ENCODE results near the gene PTK6. TPM values are rescaled to one million over a fixed set of nuclear protein-coding genes. Genes with fewer than 3 reads are reported as not detected.

PTK6 gene
- total and polyA plus RNA-seq, 2 donors (not counting 1 experiment from before 2014, with no cell fraction given): 0.17 TPM; not detected in 1

GRCh38 chr20:63500151-63500901, 36.9 kb downstream of the PTK6 start:
- DNase-seq (ENCODE audit: low read depth in 2 of 2): no peak
- H3K4me1 ChIP-seq (ENCODE audit: control insufficient read depth, extremely low read depth, insufficient read depth, low read length): no peaks in the 10 kb centered on the region
- H3K79me2 ChIP-seq (ENCODE audit: control insufficient read depth, insufficient read depth, low read length): no peaks in the 10 kb centered on the region
- no peaks in the 10 kb centered on the region for H3K9me3 ChIP-seq (ENCODE audit: control insufficient read depth, insufficient read depth, low read depth, low read length)
- H3K36me3 ChIP-seq (ENCODE audit: control insufficient read depth, insufficient read depth, low read length): no peaks in the 10 kb centered on the region
- H3K4me2 ChIP-seq (ENCODE audit: extremely low read depth, insufficient read depth, low read length): no peak overlapping the region
- TF ChIP-seq EZH2 (IDR thresholded peaks at IDR 0.05; ENCODE audit: low read length, missing control alignments): no peak
- TF ChIP-seq CTCF (conservative IDR thresholded peaks at IDR 0.05 in 1 of 2, IDR thresholded peaks at IDR 0.05 in 1 of 2; ENCODE audit: low read depth in 1 of 2, low read length in 2 of 2): no peak
- H3K9ac ChIP-seq (ENCODE audit: insufficient read depth, low read length): no peak overlapping the region
- H4K20me1 ChIP-seq (ENCODE audit: control insufficient read depth, extremely low read depth, insufficient read depth, low read length): no peaks in the 10 kb centered on the region
- no peak overlapping the region for H3K4me3 ChIP-seq (replicated peaks in 1 of 4; ENCODE audit: control extremely low read depth in 1 of 4, insufficient read depth in 1 of 4, low read depth in 3 of 4, low read length in 4 of 4)
- H3K27me3 ChIP-seq (ENCODE audit: control insufficient read depth, insufficient read depth, low read length): peaks cover 6% of the 10 kb centered on the region
- no peak overlapping the region for H3K27ac ChIP-seq (ENCODE audit: insufficient read depth, low read length)
- H2AFZ ChIP-seq (ENCODE audit: low read length): no peak overlapping the region

DNA sequence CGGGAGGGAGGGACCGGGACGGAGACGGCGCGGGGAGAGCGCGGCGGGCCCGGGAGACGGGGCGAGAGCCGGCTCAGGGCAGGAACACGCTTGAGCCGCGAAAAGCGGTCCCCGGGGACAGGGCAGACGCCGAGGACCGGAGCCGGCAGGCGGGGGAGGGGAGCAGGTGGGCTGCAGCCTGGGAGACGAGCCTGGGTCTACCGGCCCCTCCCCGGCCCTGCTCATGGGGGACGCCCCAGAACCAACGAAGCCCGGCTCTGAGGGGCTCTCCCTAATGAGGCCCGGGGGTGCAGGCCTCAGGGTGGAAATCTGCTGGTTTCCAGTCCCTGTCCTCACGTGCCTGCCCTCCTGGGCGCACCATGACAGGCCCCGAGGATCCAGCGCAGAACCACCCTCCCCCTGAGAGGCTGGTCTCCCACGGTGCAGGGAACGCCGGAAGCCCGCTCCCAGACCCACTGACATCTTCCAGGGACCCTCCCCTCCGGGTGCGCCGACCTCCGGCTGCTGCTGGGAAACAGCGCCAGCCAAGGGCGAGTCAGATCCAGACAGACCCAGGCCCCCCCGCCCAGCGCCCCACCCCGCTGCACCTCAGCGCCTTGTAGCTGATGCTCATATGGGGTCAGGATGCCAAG, 37.7 kb downstream of the PTK6 start:
- H2AFZ ChIP-seq (ENCODE audit: low read length): no peak overlapping the region
- no peaks in the 10 kb centered on the region for H3K79me2 ChIP-seq (ENCODE audit: control insufficient read depth, insufficient read depth, low read length)
- no peak overlapping the region for H3K27ac ChIP-seq (ENCODE audit: insufficient read depth, low read length)
- H3K4me1 ChIP-seq (ENCODE audit: control insufficient read depth, extremely low read depth, insufficient read depth, low read length): no peaks in the 10 kb centered on the region
- no peaks in the 10 kb centered on the region for H3K36me3 ChIP-seq (ENCODE audit: control insufficient read depth, insufficient read depth, low read length)
- peak; percentile 79 for TF ChIP-seq EZH2 (IDR thresholded peaks at IDR 0.05; ENCODE audit: low read length, missing control alignments)
- TF ChIP-seq CTCF (conservative IDR thresholded peaks at IDR 0.05 in 1 of 2, IDR thresholded peaks at IDR 0.05 in 1 of 2; ENCODE audit: low read depth in 1 of 2, low read length in 2 of 2): no peak
- no peaks in the 10 kb centered on the region for H3K9me3 ChIP-seq (ENCODE audit: control insufficient read depth, insufficient read depth, low read depth, low read length)
- H3K4me2 ChIP-seq (ENCODE audit: extremely low read depth, insufficient read depth, low read length): no peak overlapping the region
- H3K27me3 ChIP-seq (ENCODE audit: control insufficient read depth, insufficient read depth, low read length): peaks cover 5% of the 10 kb centered on the region
- no peaks in the 10 kb centered on the region for H4K20me1 ChIP-seq (ENCODE audit: control insufficient read depth, extremely low read depth, insufficient read depth, low read length)
- H3K9ac ChIP-seq (ENCODE audit: insufficient read depth, low read length): peak overlapping the region; percentile 16
- no peak for DNase-seq (ENCODE audit: low read depth in 2 of 2)
- no peak overlapping the region for H3K4me3 ChIP-seq (replicated peaks in 1 of 4; ENCODE audit: control extremely low read depth in 1 of 4, insufficient read depth in 1 of 4, low read depth in 3 of 4, low read length in 4 of 4)

DNA sequence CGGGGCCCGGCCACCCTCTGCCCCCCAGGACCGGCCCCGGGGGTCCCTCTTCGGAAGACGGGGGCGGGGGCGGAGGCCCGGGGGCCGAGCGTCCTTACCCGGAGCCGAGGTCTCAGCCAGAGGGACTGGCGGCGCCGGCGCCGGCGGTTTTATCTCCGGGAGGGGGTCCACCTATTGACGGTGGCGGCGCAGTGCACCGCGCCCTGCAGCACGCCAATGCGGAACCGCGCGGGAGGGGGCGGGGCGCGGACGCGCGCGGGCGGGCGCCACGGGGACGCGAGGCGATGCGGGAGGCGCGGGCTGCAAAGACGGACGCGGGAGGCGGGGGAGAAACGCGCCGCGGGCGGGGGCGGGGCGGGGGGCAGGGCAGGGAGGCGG, 38.2 kb downstream of the PTK6 start, which contains the start of gene EEF1A2:
EEF1A2 (minus strand) TSS at position 124 of the 378 bp plus-strand sequence. CDS start 1,320 bp downstream, outside the sequence.
- peaks cover 5% of the 10 kb centered on the region for H3K27me3 ChIP-seq (ENCODE audit: control insufficient read depth, insufficient read depth, low read length)
- no peaks in the 10 kb centered on the region for H4K20me1 ChIP-seq (ENCODE audit: control insufficient read depth, extremely low read depth, insufficient read depth, low read length)
- H3K9me3 ChIP-seq (ENCODE audit: control insufficient read depth, insufficient read depth, low read depth, low read length): no peaks in the 10 kb centered on the region
- no peaks in the 10 kb centered on the region for H3K79me2 ChIP-seq (ENCODE audit: control insufficient read depth, insufficient read depth, low read length)
- no peak within 1 kb of the TSS for H3K27ac ChIP-seq (ENCODE audit: insufficient read depth, low read length)
- H3K4me3 ChIP-seq (replicated peaks in 1 of 4; ENCODE audit: control extremely low read depth in 1 of 4, insufficient read depth in 1 of 4, low read depth in 3 of 4, low read length in 4 of 4): no peak within 1 kb of the TSS
- no peaks in the 10 kb centered on the region for H3K4me1 ChIP-seq (ENCODE audit: control insufficient read depth, extremely low read depth, insufficient read depth, low read length)
- no peak within 1 kb of the TSS for H2AFZ ChIP-seq (ENCODE audit: low read length)
- TF ChIP-seq CTCF (conservative IDR thresholded peaks at IDR 0.05 in 1 of 2, IDR thresholded peaks at IDR 0.05 in 1 of 2; ENCODE audit: low read depth in 1 of 2, low read length in 2 of 2): no peak
- peak within 1 kb of the TSS; percentile 16 for H3K9ac ChIP-seq (ENCODE audit: insufficient read depth, low read length)
- H3K36me3 ChIP-seq (ENCODE audit: control insufficient read depth, insufficient read depth, low read length): no peaks in the 10 kb centered on the region
- H3K4me2 ChIP-seq (ENCODE audit: extremely low read depth, insufficient read depth, low read length): no peak within 1 kb of the TSS
- DNase-seq (ENCODE audit: low read depth in 2 of 2): no peak

Data from fibroblast of lung (primary cell).